ENCODE measurements around the gene SHB.

Gene SHB

GRCh38 chr9:37926737-37927118 is 142.3 kb downstream of the SHB start:
- Histone ChIP-seq H3K27me3 (ENCODE audit: insufficient read depth, low read length) (no peaks in the 10 kb centered on the region), H3K27ac (ENCODE audit: low read depth, low read length, poor library complexity, severe bottlenecking) (no peak overlapping the region), H2AFZ (ENCODE audit: low read length) (no peak overlapping the region), H3K9me3 (ENCODE audit: low read length) (no peaks in the 10 kb centered on the region), H3K4me3 (ENCODE audit: low read depth, low read length, poor library complexity, severe bottlenecking) (no peak overlapping the region), H3K36me3 (ENCODE audit: insufficient read depth, low read length) (no peaks in the 10 kb centered on the region), H3K9me2 (ENCODE audit: low read depth, low read length) (no peaks in the 10 kb centered on the region), H3K9ac (ENCODE audit: low read length) (no peak overlapping the region), H3K4me2 (ENCODE audit: low read length) (no peak overlapping the region), H3K4me1 (ENCODE audit: insufficient read depth, low read length, severe bottlenecking) (no peaks in the 10 kb centered on the region), H3K79me2 (ENCODE audit: insufficient read depth, low read length) (no peaks in the 10 kb centered on the region), H4K20me1 (ENCODE audit: insufficient read depth, low read length) (no peaks in the 10 kb centered on the region), H3F3A (ENCODE audit: insufficient read depth, low read length) (no peaks in the 10 kb centered on the region)
- TF ChIP-seq, protein P1, sequence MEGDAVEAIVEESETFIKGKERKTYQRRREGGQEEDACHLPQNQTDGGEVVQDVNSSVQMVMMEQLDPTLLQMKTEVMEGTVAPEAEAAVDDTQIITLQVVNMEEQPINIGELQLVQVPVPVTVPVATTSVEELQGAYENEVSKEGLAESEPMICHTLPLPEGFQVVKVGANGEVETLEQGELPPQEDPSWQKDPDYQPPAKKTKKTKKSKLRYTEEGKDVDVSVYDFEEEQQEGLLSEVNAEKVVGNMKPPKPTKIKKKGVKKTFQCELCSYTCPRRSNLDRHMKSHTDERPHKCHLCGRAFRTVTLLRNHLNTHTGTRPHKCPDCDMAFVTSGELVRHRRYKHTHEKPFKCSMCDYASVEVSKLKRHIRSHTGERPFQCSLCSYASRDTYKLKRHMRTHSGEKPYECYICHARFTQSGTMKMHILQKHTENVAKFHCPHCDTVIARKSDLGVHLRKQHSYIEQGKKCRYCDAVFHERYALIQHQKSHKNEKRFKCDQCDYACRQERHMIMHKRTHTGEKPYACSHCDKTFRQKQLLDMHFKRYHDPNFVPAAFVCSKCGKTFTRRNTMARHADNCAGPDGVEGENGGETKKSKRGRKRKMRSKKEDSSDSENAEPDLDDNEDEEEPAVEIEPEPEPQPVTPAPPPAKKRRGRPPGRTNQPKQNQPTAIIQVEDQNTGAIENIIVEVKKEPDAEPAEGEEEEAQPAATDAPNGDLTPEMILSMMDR (IDR thresholded peaks at IDR 0.05; ENCODE audit: low read length): no peak
- no peak for TF ChIP-seq EZH2 (IDR thresholded peaks at IDR 0.05; ENCODE audit: borderline replicate concordance, low read length)

DNA sequence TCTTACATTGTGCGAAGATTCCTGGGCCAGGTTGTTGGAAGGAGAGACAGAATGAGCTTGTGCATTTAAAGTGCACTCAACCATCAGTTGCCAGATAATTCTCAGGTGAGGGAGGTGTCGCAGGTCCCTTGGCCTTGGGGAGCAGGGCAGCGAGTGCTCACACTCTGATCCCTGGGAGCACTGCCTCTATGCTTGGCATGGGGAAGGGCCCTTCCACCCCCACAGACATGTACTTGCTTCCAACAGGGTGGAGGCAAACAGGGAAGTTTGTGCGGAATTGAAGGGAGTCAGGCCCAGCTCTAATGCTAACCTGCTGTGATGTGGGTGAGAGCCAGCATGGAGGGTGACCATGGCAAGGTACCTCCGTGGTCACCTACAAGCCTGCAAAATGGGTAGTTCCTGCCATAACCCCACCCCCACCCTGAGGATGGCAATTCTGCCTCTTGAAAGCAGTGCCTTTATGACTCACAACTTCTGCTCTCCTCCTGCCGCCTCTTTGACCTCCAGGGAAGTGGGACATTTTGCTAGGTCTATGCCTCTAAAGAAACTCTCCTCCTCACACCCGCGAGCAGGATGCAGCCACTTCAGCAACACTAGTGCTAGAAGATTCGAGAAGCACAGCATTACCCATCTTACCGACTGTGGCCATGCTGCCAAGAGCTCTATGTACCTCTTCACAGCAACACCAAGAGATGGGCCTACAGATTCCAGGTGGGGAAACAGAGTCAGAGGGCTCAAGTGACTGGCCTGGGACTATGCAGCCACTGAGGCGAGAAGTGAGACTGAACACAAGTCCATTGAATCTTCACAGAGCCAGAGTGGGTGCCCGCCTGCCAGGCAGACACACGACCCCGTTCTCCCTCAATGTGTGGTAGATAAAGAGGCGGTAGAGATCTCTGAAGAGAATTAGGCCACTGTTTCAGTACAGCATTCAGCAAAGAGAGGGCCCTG is 143.0 kb downstream of the SHB start:
- H3K27ac ChIP-seq (ENCODE audit: low read depth, low read length, poor library complexity, severe bottlenecking): no peak overlapping the region
- no peaks in the 10 kb centered on the region for H3K36me3 ChIP-seq (ENCODE audit: insufficient read depth, low read length)
- no peaks in the 10 kb centered on the region for H3K4me1 ChIP-seq (ENCODE audit: insufficient read depth, low read length, severe bottlenecking)
- TF ChIP-seq, protein P1 (IDR thresholded peaks at IDR 0.05; ENCODE audit: low read length): no peak
- no peak for TF ChIP-seq EZH2 (IDR thresholded peaks at IDR 0.05; ENCODE audit: borderline replicate concordance, low read length)
- H3K9ac ChIP-seq (ENCODE audit: low read length): no peak overlapping the region
- H3K79me2 ChIP-seq (ENCODE audit: insufficient read depth, low read length): no peaks in the 10 kb centered on the region
- H4K20me1 ChIP-seq (ENCODE audit: insufficient read depth, low read length): no peaks in the 10 kb centered on the region
- H3K4me2 ChIP-seq (ENCODE audit: low read length): no peak overlapping the region
- no peaks in the 10 kb centered on the region for H3F3A ChIP-seq (ENCODE audit: insufficient read depth, low read length)
- H2AFZ ChIP-seq (ENCODE audit: low read length): no peak overlapping the region
- no peaks in the 10 kb centered on the region for H3K9me2 ChIP-seq (ENCODE audit: low read depth, low read length)
- H3K27me3 ChIP-seq (ENCODE audit: insufficient read depth, low read length): no peaks in the 10 kb centered on the region
- no peaks in the 10 kb centered on the region for H3K9me3 ChIP-seq (ENCODE audit: low read length)
- no peak overlapping the region for H3K4me3 ChIP-seq (ENCODE audit: low read depth, low read length, poor library complexity, severe bottlenecking)

DNA sequence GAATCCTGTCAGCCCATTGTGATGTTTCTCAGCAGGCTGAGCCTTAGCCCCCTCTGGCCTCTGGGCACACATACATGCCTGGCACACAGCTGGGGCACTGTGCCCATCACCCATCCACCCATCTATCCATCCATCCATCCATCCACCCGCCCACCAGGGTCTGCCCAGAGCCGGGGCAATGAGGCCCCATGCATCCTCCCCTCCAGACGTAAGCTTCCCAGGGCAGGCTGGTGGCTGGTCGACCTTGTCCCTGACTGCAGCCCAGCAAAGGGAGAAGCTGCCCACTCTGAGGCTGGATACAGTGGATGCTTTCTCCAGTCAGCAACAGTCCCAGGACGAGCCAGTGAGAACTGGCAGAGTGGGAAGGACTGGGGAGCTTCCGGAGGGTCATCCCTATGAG is 144.0 kb downstream of the SHB start:
- H3K27ac ChIP-seq (ENCODE audit: low read depth, low read length, poor library complexity, severe bottlenecking): no peak overlapping the region
- no peak overlapping the region for H3K9ac ChIP-seq (ENCODE audit: low read length)
- H3K36me3 ChIP-seq (ENCODE audit: insufficient read depth, low read length): no peaks in the 10 kb centered on the region
- no peak overlapping the region for H3K4me3 ChIP-seq (ENCODE audit: low read depth, low read length, poor library complexity, severe bottlenecking)
- H4K20me1 ChIP-seq (ENCODE audit: insufficient read depth, low read length): no peaks in the 10 kb centered on the region
- no peaks in the 10 kb centered on the region for H3F3A ChIP-seq (ENCODE audit: insufficient read depth, low read length)
- H2AFZ ChIP-seq (ENCODE audit: low read length): no peak overlapping the region
- no peaks in the 10 kb centered on the region for H3K79me2 ChIP-seq (ENCODE audit: insufficient read depth, low read length)
- no peaks in the 10 kb centered on the region for H3K4me1 ChIP-seq (ENCODE audit: insufficient read depth, low read length, severe bottlenecking)
- H3K27me3 ChIP-seq (ENCODE audit: insufficient read depth, low read length): no peaks in the 10 kb centered on the region
- no peaks in the 10 kb centered on the region for H3K9me2 ChIP-seq (ENCODE audit: low read depth, low read length)
- H3K9me3 ChIP-seq (ENCODE audit: low read length): no peaks in the 10 kb centered on the region
- TF ChIP-seq, protein P1 (IDR thresholded peaks at IDR 0.05; ENCODE audit: low read length): no peak
- TF ChIP-seq EZH2 (IDR thresholded peaks at IDR 0.05; ENCODE audit: borderline replicate concordance, low read length): no peak
- H3K4me2 ChIP-seq (ENCODE audit: low read length): no peak overlapping the region

All from OCI-LY1 (cell line).